Measurements from ENCODE around the gene KLHDC8B. TPM values are rescaled to one million over a fixed set of nuclear protein-coding genes. Genes with fewer than 3 reads are reported as not detected.

Gene KLHDC8B
- total and polyA plus RNA-seq, 4 donors, result 8.1 to 17.1 (median 9.4) TPM

DNA sequence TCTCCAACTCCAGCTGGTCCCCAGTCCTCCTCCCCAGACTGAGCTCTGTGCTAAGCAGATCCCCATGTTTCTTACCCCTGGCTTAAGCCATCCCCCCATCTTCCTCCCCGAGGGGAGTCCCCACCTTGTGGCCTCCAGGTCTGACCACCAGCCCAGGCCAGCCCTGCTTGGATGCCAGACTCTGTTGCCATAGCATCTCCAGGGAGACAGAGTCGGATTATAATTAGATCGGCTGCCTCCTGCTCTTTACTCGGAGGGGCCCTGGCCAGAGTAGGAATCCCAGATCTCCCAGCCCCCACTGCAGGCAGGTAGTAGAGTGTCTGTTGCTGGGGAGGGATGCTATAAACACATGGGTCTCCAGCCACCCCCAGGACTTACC, 2.4 kb downstream of the KLHDC8B start:
- no peak overlapping the region for H3K4me3 ChIP-seq (ENCODE audit: low read depth in 1 of 3, low read length in 3 of 3)
- TF ChIP-seq HNF4G (IDR thresholded peaks at IDR 0.05), result no peak
- no peak for TF ChIP-seq EGR1 (IDR thresholded peaks at IDR 0.05; ENCODE audit: low read depth in 2 of 2)
- no peak for TF ChIP-seq FOXA2 (IDR thresholded peaks at IDR 0.05)
- TF ChIP-seq, protein P1, sequence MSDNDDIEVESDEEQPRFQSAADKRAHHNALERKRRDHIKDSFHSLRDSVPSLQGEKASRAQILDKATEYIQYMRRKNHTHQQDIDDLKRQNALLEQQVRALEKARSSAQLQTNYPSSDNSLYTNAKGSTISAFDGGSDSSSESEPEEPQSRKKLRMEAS (IDR thresholded peaks at IDR 0.05), result no peak
- no peak for TF ChIP-seq SP1 (IDR thresholded peaks at IDR 0.05)
- TF ChIP-seq JUND (IDR thresholded peaks at IDR 0.05), result no peak
- no peak for TF ChIP-seq FOXA1 (IDR thresholded peaks at IDR 0.05)
- TF ChIP-seq GABPA (IDR thresholded peaks at IDR 0.05 in 1 of 2, conservative IDR thresholded peaks at IDR 0.05 in 1 of 2), result no peak
- TF ChIP-seq, protein P2, sequence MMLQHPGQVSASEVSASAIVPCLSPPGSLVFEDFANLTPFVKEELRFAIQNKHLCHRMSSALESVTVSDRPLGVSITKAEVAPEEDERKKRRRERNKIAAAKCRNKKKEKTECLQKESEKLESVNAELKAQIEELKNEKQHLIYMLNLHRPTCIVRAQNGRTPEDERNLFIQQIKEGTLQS (IDR thresholded peaks at IDR 0.05), result no peak
- TF ChIP-seq YY1 (IDR thresholded peaks at IDR 0.05), result no peak
- TF ChIP-seq RXRA (IDR thresholded peaks at IDR 0.05), result no peak
- TF ChIP-seq RAD21 (IDR thresholded peaks at IDR 0.05), result no peak
- no peak for TF ChIP-seq TAF1 (conservative IDR thresholded peaks at IDR 0.05)
- 73% methylated on average over 4 of the region's 4 CpGs for WGBS
- H3K9ac ChIP-seq (ENCODE audit: low read depth in 1 of 2, low read length in 2 of 2), result no peak overlapping the region
- H3K36me3 ChIP-seq (ENCODE audit: control insufficient read depth in 4 of 4, insufficient read depth in 3 of 4, low read depth in 1 of 4, low read length in 3 of 4), result peaks cover 0 to 17% (median 0%) of the 10 kb centered on the region in 4 donors
- H3K9me3 ChIP-seq (ENCODE audit: control insufficient read depth in 4 of 4, low read length in 3 of 4), result no peaks in the 10 kb centered on the region
- DNase-seq (ENCODE audit: low spot score), result no peak
- peaks cover 0 to 31% (median 19%) of the 10 kb centered on the region in 4 donors for H3K4me1 ChIP-seq (ENCODE audit: control insufficient read depth in 4 of 4, insufficient read depth in 4 of 4, low read length in 3 of 4)
- peak overlapping the region; percentile 4 to 82 for H3K27ac ChIP-seq (ENCODE audit: low read depth in 1 of 2, low read length in 2 of 2)
- H3K27me3 ChIP-seq (ENCODE audit: control insufficient read depth in 4 of 4, insufficient read depth in 4 of 4, low read length in 3 of 4), result no peaks in the 10 kb centered on the region

DNA sequence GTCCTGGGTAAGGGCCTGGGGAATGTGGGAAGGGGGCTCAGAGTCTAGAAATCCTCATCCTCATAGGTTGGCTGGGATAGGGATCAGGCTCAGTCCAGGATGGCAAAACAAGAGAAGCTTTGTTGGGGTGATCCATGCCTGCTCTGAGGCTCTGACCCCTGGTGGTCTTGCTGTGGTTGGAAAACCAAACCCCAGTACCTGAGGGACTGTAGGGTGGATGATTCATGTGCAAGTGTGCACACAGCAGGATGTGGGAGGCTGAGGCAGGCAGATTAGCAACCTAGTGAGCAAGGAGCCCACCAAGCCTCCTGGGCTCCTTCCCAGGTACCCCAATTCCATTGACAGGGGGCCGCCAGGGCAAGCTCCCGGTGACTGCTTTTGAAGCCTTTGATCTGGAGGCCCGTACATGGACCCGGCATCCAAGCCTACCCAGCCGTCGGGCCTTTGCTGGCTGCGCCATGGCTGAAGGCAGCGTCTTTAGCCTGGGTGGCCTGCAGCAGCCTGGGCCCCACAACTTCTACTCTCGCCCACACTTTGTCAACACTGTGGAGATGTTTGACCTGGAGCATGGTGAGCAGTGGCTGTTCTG, 3.1 kb downstream of the KLHDC8B start:
- no peak for DNase-seq (ENCODE audit: low spot score)
- no peaks in the 10 kb centered on the region for H3K27me3 ChIP-seq (ENCODE audit: control insufficient read depth in 4 of 4, insufficient read depth in 4 of 4, low read length in 3 of 4)
- no peak overlapping the region for H3K4me3 ChIP-seq (ENCODE audit: low read depth in 1 of 3, low read length in 3 of 3)
- H3K4me1 ChIP-seq (ENCODE audit: control insufficient read depth in 4 of 4, insufficient read depth in 4 of 4, low read length in 3 of 4), result peaks cover 0 to 31% (median 19%) of the 10 kb centered on the region in 4 donors
- TF ChIP-seq GABPA (IDR thresholded peaks at IDR 0.05 in 1 of 2, conservative IDR thresholded peaks at IDR 0.05 in 1 of 2) (no peak), SP1 (IDR thresholded peaks at IDR 0.05) (no peak), FOXA2 (IDR thresholded peaks at IDR 0.05) (no peak), HNF4G (IDR thresholded peaks at IDR 0.05) (no peak), JUND (IDR thresholded peaks at IDR 0.05) (no peak), RXRA (IDR thresholded peaks at IDR 0.05) (no peak)
- TF ChIP-seq, protein P1 (IDR thresholded peaks at IDR 0.05), result no peak
- TF ChIP-seq, protein P3, sequence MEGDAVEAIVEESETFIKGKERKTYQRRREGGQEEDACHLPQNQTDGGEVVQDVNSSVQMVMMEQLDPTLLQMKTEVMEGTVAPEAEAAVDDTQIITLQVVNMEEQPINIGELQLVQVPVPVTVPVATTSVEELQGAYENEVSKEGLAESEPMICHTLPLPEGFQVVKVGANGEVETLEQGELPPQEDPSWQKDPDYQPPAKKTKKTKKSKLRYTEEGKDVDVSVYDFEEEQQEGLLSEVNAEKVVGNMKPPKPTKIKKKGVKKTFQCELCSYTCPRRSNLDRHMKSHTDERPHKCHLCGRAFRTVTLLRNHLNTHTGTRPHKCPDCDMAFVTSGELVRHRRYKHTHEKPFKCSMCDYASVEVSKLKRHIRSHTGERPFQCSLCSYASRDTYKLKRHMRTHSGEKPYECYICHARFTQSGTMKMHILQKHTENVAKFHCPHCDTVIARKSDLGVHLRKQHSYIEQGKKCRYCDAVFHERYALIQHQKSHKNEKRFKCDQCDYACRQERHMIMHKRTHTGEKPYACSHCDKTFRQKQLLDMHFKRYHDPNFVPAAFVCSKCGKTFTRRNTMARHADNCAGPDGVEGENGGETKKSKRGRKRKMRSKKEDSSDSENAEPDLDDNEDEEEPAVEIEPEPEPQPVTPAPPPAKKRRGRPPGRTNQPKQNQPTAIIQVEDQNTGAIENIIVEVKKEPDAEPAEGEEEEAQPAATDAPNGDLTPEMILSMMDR (IDR thresholded peaks at IDR 0.05; ENCODE audit: low read depth, low read length, missing input control), result no peak
- no peak overlapping the region for H3K27ac ChIP-seq (ENCODE audit: low read depth in 1 of 2, low read length in 2 of 2)
- no peaks in the 10 kb centered on the region for H3K9me3 ChIP-seq (ENCODE audit: control insufficient read depth in 4 of 4, low read length in 3 of 4)
- peaks cover 0 to 17% (median 0%) of the 10 kb centered on the region in 4 donors for H3K36me3 ChIP-seq (ENCODE audit: control insufficient read depth in 4 of 4, insufficient read depth in 3 of 4, low read depth in 1 of 4, low read length in 3 of 4)
- 95% methylated on average over 9 of the region's 9 CpGs for WGBS
- H3K9ac ChIP-seq (ENCODE audit: low read depth in 1 of 2, low read length in 2 of 2), result no peak overlapping the region

DNA sequence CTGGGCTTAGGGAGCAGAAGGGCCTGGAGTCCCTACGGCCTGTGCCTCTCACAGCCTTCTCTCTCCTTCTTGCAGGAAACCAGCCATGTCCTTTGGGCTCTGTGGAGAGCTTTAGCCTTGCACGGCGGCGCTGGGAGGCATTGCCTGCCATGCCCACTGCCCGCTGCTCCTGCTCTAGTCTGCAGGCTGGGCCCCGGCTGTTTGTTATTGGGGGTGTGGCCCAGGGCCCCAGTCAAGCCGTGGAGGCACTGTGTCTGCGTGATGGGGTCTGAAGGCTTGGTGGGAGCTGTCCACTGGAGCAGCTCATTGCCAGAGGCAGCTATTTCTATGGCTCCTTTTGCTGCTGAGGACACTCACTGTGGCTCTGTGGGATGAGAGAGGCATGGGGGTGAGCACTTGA, 4.1 kb downstream of the KLHDC8B start:
- Histone ChIP-seq H3K4me1 (ENCODE audit: control insufficient read depth in 4 of 4, insufficient read depth in 4 of 4, low read length in 3 of 4) (peaks cover 0 to 26% (median 17%) of the 10 kb centered on the region in 4 donors), H3K4me3 (ENCODE audit: low read depth in 1 of 3, low read length in 3 of 3) (no peak overlapping the region), H3K27me3 (ENCODE audit: control insufficient read depth in 4 of 4, insufficient read depth in 4 of 4, low read length in 3 of 4) (no peaks in the 10 kb centered on the region), H3K9me3 (ENCODE audit: control insufficient read depth in 4 of 4, low read length in 3 of 4) (no peaks in the 10 kb centered on the region), H3K9ac (ENCODE audit: low read depth in 1 of 2, low read length in 2 of 2) (no peak overlapping the region), H3K27ac (ENCODE audit: low read depth in 1 of 2, low read length in 2 of 2) (no peak overlapping the region), H3K36me3 (ENCODE audit: control insufficient read depth in 4 of 4, insufficient read depth in 3 of 4, low read depth in 1 of 4, low read length in 3 of 4) (peaks cover 0 to 17% (median 0%) of the 10 kb centered on the region in 4 donors)
- 90% methylated on average over 8 of the region's 8 CpGs for WGBS
- no peak for DNase-seq (ENCODE audit: low spot score)
- no peak for TF ChIP-seq FOXA1 (IDR thresholded peaks at IDR 0.05)
- TF ChIP-seq, protein P4, sequence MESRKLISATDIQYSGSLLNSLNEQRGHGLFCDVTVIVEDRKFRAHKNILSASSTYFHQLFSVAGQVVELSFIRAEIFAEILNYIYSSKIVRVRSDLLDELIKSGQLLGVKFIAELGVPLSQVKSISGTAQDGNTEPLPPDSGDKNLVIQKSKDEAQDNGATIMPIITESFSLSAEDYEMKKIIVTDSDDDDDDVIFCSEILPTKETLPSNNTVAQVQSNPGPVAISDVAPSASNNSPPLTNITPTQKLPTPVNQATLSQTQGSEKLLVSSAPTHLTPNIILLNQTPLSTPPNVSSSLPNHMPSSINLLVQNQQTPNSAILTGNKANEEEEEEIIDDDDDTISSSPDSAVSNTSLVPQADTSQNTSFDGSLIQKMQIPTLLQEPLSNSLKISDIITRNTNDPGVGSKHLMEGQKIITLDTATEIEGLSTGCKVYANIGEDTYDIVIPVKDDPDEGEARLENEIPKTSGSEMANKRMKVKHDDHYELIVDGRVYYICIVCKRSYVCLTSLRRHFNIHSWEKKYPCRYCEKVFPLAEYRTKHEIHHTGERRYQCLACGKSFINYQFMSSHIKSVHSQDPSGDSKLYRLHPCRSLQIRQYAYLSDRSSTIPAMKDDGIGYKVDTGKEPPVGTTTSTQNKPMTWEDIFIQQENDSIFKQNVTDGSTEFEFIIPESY (IDR thresholded peaks at IDR 0.05), result no peak
- no peak for TF ChIP-seq FOXA2 (IDR thresholded peaks at IDR 0.05)
- no peak for TF ChIP-seq TAF1 (conservative IDR thresholded peaks at IDR 0.05)
- TF ChIP-seq, protein P2 (IDR thresholded peaks at IDR 0.05), result no peak
- TF ChIP-seq EGR1 (IDR thresholded peaks at IDR 0.05; ENCODE audit: low read depth in 2 of 2), result no peak
- TF ChIP-seq HNF4G (IDR thresholded peaks at IDR 0.05), result no peak
- no peak for TF ChIP-seq RXRA (IDR thresholded peaks at IDR 0.05)
- TF ChIP-seq, protein P5, sequence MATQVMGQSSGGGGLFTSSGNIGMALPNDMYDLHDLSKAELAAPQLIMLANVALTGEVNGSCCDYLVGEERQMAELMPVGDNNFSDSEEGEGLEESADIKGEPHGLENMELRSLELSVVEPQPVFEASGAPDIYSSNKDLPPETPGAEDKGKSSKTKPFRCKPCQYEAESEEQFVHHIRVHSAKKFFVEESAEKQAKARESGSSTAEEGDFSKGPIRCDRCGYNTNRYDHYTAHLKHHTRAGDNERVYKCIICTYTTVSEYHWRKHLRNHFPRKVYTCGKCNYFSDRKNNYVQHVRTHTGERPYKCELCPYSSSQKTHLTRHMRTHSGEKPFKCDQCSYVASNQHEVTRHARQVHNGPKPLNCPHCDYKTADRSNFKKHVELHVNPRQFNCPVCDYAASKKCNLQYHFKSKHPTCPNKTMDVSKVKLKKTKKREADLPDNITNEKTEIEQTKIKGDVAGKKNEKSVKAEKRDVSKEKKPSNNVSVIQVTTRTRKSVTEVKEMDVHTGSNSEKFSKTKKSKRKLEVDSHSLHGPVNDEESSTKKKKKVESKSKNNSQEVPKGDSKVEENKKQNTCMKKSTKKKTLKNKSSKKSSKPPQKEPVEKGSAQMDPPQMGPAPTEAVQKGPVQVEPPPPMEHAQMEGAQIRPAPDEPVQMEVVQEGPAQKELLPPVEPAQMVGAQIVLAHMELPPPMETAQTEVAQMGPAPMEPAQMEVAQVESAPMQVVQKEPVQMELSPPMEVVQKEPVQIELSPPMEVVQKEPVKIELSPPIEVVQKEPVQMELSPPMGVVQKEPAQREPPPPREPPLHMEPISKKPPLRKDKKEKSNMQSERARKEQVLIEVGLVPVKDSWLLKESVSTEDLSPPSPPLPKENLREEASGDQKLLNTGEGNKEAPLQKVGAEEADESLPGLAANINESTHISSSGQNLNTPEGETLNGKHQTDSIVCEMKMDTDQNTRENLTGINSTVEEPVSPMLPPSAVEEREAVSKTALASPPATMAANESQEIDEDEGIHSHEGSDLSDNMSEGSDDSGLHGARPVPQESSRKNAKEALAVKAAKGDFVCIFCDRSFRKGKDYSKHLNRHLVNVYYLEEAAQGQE (IDR thresholded peaks at IDR 0.05), result no peak
